Measurements from ENCODE around the gene TNIP1.

TNIP1 gene

DNA sequence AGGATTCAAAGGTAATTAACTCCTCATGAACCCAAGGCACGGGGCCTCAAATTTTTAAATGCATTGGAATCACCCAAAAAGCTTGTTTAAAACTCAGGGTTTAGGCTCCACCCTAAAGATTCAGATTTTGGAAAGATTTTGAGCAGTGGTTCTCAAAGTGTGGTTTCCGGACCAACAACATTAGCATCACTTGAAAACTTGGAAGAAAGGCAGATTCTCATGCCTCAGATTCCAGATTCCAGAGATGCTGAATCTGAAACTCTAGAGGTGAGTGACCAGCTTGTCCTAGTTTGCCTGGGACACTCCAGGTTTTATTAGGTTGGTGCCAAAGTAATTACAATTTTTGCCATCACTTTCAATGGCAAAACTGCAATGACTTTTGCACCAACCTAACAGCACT, 24.7 kb upstream of the TNIP1 start:
- no peak for DNase-seq (ENCODE audit: low spot score)

DNA sequence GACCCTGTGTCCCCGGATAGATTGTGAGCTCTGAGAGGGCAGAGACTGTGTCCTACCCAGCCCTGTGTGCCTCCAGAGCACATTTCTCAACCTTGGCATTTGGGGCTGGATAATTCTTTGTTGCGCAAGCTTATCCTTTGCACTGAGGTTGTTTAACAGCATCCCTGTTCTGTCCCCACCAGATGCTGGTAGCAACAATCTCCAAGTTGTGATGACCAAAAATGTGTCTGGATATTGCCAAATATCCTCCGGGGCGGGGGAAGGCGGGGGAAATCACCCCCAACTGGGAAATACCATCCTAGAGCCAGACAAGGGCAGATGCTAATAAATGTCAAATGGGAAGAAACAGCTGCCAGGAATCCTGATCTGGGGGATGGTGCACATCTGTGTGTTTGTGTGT, 24.0 kb upstream of the TNIP1 start:
- no peak for DNase-seq (ENCODE audit: low spot score)

DNA sequence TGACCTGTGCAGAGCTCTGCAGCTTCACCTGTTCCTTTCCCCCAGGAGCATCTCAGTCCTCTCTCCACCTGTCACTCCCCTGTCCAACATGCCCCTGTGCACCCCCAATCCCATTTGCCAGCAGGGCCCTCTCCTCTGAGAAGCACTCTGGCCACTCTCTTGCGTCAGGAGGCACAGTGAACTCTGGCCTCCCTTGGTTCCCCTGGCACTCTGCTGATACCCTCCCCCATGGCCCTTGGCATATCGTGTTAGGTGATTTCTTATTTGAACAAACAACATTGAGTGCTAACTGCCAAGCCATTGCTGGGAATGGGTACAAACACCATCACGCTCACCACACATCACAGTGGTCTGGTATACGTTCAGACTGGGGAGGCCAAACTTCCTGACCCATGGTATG, 20.9 kb upstream of the TNIP1 start:
- no peak for DNase-seq (ENCODE audit: low spot score)

DNA sequence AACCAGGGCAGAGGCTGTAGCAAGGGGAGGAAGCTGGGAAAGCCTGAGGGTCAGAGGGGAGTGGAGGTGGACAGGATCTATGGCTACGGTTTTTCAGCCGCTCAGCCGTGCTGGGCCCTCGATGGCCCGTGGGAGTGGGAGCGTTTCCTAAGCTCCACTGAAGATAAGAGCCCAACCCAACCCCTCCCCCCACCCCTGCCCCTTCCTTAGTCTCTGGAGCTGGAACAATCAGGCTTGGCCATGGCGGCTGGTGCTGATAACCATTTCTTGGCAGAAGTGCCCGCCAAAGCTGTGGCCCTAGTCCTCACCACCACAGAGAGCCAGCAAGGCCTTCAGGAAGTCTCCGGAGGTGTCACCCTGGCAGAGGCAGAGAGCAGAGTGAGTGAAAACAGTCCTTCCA, 20.3 kb upstream of the TNIP1 start:
- no peak for DNase-seq (ENCODE audit: low spot score)

DNA sequence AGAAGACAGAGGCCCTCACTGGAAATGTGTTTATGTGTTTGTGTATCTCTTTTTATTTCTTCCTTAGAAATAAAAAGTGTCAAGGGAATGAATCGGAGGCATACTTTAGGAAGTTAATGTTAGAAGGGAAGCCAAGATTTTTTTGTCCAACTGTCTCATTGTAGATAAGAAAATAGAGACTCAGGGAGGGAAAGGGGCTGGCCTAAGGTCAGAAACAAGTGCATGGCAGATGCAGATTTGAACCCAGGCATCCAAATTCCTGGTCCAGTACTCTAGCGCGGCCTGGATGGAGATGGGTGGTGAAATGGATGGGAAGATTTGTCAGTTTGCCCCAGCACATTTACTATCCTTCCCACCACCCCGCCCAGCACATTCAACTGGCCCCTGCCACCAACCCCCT, 19.8 kb upstream of the TNIP1 start:
- DNase-seq (ENCODE audit: low spot score): no peak

DNA sequence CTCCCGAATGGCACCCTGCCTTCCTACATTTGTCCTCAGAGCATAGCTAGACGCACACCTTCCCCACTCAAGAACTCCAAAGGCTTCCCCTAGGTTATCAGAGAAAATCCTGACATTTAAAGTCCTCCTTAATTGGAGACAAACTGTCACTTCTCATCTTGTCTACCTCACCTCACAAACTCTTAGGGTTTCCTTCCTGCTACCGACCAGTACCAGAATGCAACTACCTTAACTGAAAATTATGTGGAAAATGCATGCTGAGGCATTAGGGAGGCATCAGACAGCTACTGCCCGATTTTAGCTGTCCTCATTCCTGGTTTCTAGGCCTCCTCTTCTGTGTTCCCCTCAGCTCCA, 17.9 kb upstream of the TNIP1 start:
- no peak for DNase-seq (ENCODE audit: low spot score)

DNA sequence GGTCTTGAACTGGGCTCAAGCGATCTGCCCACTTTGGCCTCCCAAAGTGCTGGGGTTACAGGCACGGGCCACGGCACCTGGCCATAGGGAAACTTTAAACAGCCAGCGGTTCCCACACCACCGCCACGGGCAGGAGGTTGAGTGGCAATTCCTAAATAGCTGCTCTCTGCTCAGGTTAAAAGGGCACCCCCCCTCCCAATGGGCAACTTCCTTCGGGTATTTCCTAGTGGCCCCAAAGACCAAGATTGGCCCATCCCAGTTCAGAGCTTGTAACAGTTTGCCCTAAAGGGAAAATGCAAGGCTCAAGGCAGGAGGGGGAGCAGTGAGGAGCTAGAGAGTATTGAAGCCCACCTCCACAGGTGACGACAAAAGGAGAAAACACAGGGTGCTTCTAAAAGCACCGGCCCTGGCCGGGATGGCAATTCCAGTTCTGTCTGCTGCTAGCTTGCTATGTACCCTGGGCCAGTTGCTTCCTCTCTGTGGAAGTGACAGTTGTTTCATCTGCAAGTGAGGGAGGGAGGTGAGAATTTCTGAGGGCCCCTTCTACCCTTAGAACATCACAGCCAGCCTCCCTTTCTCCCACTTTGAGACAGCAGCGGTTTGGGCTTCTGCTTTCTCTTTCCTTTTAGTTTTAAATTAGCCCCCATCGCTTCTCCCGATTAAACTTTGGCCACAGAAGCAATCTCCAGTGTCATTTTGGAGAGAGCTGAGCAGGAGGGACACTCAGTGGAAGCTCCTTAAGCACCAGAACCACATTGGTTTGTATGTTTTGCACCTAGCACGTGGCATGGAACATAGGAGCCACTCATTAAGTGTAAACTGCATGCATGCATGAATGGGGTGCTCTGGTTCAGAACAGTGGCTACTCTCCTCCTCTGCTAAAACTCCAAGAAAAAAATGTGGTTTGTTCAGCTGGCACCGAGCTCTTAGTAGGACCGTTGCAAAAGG, 17.3 kb upstream of the TNIP1 start:
- DNase-seq (ENCODE audit: low spot score): no peak

DNA sequence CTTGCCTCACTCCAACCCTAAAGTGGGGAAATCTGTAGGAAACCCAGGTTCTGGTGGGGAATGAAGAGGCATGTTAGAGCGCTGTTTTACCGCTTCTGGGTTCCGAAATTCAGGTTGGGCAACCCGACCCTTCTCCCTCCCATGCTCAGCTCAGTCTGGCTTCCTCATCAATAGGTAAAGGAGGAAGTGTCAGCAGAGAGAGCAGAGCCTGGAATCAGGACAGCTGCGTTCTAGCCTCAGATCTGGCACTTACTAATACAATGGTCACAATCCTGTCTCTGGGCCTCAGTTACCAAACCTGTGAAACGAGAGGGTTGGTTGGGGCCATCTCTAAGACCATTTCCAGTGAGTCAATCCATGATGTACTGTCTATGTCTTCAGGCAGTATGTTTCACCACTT, 16.2 kb upstream of the TNIP1 start:
- DNase-seq (ENCODE audit: low spot score): no peak

DNA sequence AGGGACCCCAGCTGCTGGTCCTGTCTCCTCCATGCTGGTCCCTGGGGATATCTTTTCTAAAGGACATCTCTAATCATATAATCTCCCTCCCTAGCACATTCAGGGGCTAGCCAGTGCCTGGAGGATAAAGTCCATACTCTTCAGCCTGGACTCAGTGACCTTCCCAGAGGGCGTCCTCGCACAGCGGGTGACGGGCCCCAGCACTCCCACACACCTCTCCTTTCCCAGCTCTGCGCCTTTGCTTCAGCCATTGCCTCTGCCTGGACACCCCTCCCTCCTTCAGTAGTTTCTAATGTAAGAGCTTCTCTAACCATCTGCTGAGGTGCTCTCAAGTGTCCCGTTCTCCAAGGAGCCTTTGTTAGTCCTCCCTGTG, 15.2 kb upstream of the TNIP1 start:
- no peak for DNase-seq (ENCODE audit: low spot score)

DNA sequence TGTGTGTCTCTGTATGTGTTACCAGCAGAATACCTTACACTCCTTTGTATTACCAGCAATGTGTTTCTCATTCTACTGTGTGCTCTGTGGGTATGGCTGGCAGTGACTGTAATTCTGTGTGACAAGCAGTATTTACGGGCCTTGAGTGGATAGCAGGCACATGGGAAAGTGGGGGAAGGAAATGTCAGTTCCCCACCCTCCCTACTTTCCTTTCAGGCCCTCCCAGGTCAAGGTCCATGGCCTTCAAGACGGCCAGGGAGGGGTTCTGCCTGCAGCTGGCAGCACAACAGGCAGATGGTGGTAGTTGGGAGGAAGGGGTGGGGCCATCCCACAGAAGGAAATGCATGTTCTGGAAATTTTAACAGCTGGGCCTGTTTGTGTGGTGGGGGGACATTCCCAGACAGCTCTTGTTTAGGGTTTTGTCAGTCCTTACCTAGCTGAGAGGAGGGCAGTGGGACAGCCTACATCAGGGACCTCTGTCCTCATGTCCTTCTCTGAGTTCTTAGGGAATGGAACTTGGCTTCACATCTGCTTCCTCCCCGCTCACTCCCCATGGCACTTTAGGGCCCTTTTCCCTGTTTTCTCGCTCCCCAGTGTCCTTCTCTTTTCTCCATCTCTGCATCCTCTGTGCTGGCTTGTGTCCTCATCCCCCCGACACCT, 14.6 kb upstream of the TNIP1 start:
- DNase-seq (ENCODE audit: low spot score): no peak

DNA sequence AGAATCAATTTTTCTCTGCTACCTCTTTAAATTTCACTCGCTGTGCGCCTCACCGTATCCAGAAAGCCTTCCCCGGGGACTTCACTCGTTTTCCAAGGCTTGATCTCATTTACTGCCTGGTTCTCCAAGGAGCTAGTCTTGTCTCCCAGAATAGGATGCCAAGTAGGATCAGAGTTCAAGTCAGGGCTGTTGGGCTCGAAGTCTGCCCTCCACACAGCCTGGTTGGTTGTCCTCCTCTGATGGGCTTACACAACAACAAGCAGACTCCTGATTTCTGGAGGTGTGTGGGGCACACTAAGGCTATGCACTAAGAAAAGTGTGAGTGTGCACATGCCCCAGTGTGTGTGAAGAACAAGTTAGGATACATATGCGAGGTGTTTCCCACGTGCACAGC, 14.0 kb upstream of the TNIP1 start:
- no peak for DNase-seq (ENCODE audit: low spot score)

DNA sequence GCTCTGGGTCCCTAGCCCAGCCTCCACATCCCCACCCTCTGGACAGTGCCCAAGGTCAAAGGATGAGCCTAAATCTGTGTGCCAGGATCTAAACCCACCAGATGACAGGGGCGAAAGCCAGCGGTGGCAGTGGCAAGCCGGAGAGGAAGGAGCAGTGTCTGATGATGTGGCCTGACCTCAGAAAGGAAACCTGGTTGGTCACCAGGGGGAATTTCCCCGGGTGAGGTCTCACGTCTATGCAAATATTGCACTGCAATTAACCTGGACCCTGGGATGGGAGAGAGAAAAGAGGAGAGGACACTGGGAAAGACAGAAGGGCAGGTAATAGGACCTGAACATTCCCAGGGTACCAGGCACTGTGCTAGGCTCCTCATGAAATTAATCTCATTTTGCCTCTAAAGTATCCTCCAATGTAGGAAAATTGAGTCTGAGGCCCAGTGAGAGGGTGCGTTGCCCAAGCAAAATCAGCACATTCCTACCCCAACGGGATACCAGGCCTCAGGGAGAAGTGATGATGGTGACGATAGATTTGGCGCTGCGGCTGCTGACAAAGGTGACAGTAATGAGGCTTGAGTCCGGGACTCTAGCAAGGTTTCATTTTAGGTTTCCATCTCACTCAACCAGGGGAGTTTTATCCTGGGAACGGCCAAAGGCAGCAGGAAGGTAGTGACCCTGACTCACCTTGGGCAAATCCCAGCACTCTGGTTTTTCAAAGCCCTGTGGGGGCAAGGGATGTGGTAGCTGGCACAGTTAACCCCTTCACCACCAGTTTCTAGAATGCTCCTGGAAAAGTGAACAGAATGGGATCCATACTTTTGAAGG, 13.4 kb upstream of the TNIP1 start:
- DNase-seq (ENCODE audit: low spot score): peak; percentile 59

DNA sequence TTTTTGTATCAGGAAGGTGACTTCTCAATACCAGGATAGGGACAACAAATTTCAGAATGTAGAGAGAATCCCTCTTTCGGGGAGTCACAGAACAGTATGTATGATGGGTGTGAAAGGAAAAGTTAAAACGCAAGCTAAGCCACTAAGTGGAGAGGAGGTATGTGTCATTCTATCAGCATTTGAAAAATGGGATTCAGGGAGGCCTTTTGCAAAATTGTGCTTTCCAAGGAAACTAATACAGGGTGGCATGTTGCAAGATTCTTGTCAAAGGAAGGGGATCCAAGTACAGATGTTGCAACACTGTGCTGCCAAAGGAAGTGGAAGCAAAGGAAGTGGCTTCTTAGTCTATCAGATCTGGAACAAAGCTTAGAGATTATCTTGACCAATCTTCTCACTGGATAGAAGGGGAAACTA, 12.6 kb upstream of the TNIP1 start:
- DNase-seq (ENCODE audit: low spot score): no peak

DNA sequence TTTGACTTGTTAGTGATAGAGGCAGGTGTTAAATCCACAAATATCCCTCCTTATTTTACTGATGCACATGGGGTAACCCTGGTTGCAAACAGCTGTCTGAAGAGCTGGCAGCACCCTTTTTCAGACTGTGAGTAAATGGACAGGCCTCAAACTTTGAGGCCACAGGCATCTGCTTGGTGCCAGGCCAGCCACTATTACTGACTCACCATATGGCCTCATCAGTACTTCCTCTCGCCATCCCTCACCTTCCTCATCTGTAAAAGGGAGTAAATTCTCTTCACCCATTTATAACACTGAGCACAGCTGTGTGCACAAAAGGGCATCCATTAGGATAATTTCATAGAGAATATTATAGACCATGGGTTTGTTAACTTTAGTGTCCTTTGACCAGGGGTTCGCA, 11.9 kb upstream of the TNIP1 start:
- no peak for DNase-seq (ENCODE audit: low spot score)

DNA sequence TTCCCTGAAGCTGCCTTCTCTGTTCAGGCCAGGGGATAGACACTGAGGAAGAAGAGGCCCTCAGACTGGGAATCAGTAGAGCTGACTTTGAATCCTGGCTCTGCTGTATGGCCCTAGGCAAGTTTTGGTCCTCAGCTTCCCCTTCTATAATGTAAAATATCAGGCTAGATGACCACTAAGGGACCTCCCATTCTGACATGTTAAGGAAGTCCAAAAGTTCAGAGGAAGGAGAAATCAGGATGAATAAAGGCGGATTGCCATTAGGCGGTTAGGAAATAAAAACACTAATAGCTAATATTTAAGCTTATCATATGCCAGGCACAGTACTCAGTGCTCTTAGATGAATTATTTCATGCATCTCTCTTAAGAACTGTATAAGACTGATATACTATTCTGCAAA, 8.9 kb upstream of the TNIP1 start:
- DNase-seq (ENCODE audit: low spot score): no peak

DNA sequence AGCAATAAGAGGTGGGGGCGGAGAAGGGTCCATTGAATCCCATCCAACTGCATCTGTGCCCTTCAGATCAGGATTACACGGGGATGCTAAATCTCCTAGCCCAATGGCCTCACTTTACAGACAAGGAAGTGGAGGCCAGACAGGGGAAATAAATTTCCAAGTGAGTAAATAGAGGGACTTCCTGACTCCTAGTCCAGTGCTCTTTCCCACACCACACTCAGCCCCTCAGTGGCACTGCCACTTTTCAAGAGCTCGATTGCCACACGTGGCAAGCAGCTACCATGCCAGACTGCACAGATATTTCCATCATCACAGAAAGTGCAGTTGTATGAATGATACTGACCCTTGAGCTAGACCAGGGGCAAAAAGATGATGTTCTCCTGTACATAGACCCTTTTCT, 8.2 kb upstream of the TNIP1 start:
- DNase-seq (ENCODE audit: low spot score): no peak

DNA sequence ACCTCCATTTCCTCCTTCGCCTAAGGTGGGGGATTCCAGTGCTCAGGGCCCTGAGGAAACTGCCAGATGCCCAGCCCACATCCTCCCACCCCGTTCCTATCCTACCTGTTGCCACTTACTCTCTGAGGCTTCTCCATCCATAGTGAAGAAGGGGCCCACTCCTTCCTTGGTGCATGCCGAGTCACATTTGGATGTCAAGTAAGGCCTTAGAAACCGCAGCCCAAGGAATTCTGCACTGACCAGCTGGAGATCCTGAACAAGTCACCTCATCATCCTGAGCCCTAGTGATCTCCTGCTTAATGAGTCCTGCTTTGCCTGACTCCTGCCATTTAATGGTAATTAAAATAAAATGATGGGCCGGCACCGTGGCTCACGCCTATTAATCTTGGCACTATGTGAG, 6.7 kb upstream of the TNIP1 start:
- no peak for DNase-seq (ENCODE audit: low spot score)

DNA sequence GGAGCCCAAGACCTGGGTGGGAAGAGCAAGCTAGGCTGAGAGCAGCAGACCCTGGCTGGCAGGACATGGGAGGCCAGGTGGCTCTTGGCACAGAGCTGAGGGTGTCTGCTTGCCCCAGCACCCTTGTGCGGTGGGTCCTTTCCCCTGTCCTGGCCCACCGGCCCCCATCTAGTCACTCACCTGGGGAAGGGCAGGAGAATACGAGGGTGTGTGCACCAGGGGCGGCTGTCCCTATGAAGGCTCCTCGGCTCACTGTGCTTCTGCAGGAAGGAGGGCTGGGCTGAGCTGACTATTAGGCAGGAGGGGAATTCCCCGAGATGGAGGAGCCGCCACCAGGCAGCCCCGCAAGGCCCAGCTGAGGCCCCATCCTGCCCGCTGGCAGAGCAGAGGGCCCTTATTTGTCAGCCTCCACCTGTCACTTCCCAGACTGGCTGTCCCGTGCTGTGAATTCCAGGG, 6.1 kb upstream of the TNIP1 start:
- DNase-seq (ENCODE audit: low spot score): peak; percentile 67

DNA sequence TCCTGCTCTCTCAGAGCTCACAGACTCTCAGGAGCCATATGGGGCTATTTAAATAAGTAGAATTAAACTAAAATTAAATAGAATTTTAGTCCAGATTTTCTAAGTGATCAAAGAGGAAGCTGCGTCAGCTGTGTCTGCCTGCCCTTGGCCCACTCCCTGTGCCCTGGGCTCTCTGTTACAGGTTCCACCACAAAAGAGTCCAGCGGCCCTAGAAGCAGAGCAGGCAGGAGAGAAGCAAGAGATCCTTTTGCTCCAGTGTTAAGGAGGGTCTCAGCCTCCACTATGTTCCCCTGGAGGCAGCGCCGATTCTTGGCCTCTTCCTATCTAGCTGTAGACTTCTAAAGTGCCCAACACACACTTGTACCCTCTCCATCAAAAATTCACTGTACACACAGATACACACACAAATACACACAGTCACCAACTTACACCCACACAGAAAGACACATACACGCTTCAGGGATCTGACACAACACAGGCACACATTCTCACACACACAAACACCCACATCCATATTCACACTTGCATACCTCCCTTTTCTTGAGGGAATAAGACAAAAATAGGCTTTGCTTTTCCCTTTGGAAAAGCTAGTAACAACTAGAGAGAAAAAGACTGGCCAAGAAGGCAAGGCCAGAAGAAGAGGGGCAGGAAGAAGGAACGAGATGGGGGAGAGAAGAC, 5.5 kb upstream of the TNIP1 start:
- no peak for DNase-seq (ENCODE audit: low spot score)

DNA sequence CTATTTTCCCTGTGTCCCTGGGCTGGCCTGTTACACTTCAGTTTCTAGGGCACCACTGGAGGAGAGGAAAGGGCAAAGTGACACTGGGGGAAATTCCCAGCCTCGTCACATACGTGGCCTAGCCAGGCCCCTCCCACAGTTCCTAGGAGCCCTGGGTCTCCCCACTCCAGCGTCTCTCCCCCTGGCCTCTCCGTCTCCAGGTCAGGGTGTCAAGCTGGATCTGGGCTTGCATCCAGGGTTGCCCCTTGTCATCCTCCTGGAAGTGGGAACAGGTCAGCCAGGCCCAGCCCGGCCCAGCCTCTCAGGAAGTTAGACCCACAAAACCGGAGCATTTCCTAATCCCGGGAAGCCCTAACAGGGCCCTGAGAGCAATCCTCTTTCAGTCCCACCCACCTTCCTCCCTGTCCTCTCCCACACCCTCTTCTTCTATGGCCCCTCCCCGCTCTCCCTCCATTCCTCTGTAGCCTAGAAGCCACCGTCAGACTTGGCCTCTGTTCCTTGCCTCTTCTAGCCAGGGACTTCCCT, 4.7 kb upstream of the TNIP1 start:
- peak; percentile 47 for DNase-seq (ENCODE audit: low spot score)

DNA sequence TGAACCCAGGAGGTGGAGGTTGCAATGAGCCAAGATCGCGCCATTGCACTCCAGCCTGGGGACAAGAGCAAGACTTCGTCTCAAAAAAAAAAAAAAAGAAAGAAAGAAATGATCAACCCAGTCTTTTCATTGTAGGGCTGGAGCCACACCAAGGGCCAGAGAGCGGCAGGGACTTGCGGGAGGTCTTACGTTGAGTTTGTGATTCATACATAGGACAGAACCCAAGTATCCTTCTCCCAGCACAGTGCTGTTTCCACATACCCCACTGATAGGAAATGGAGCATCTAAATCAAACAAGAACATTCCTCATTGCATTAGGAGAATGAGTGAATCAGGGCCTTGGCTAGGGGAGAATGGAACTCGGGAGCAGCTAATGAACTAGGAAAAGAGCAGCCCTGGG, 3.5 kb upstream of the TNIP1 start:
- DNase-seq (ENCODE audit: low spot score): no peak

DNA sequence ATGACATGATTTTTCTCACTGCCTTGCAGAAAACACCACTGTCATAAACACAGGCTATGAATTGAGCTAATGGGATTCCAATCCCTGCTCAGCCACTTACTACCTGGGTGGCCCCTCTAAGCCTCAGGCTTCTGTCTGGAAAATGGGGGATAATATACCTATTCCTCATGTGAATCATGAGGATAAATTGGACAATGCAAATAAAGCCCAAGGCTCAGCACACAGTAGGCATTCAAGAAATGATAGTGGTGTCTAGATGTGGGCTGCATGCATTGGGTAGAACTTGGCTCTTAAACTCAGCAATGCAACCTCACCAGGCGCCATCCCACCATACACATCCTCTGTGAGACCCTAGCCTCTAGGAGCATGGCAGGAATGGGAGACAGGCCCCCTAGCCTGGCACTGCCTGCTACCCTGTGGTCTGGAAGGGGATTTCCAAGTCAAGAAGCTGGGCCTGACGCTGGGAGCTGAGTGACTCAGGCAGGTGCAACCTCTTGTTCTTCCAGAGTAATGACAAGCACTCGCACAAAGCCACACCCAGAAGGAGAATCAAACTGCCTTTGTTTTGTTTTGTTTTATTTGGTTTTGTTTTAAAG, 2.3 kb upstream of the TNIP1 start:
- peak; percentile 83 for DNase-seq (ENCODE audit: low spot score)

Measured in CD4-positive, alpha-beta T cell treated with Interleukin-15 for 4 hours (primary cell).